K562 (cell line): ENCODE results near the gene PLA2G4F. TPM values are rescaled to one million over a fixed set of nuclear protein-coding genes. Genes with fewer than 3 reads are reported as not detected.
A peak's percentile ranks its signal among the peaks of the same experiment; 100 is the strongest.

Experiments used
- ATAC-seq: fragments of 200-7000 bp; cut with Tn5 transposase; 3 replicates; pipeline ENCODE4 v1.9.1; 2020; ENCODE audit warnings: moderate library complexity
- BruUV-seq: library from RNA; stranded (reverse); fragments of 400-500 nt; replicated peaks from 2 replicates; lab custom pipeline; 2021; lab: Mats Ljungman, UMichigan
- CTCF ChIA-PET: fragments of 300-600 bp; formaldehyde crosslinking; extraction: SDS; loops from one replicate; lab custom pipeline; 2021; ENCODE audit warnings: low intra/inter-chr PET ratio; lab: Yijun Ruan, JAX
- POLR2A ChIA-PET: fragments of 300-600, 350-650 bp; sonication (Branson Sonifier 250); formaldehyde crosslinking; extraction: SDS; loops from one replicate; lab custom pipeline; 2021; ENCODE audit warnings: antibody characterized with exemption, inconsistent platforms; lab: Yijun Ruan, JAX
- DNase-seq, 4 experiments: peaks; one replicate each; pipeline versions ENCODE4 v3.0.0 to v3.0.0-alpha.2; 2011 to 2018; ENCODE audit warnings: low spot score in 3 of 4, mixed read lengths in 3 of 4; ENCODE audit errors: extremely low read depth in 1 of 4
- FAIRE-seq: peaks from 2 replicates; lab custom pipeline; 2011; peaks lifted over from hg19 to GRCh38; lab: Jason Lieb, UNC
- H2AFZ ChIP-seq: 2 replicates; pipeline ENCODE4 v1.6.0; 2011; ENCODE audit warnings: low read depth, low read length, control low read depth, inconsistent platforms
- H3K27ac ChIP-seq: fragments of 200-600 bp; 3 replicates; pipeline ENCODE4 v1.8.0; 2011; ENCODE audit warnings: low read depth, mild to moderate bottlenecking, control low read depth, inconsistent platforms, low read length, moderate library complexity, mixed read lengths; ENCODE audit errors: extremely low read depth
- H3K27me3 ChIP-seq, 2 experiments: fragments of 300-600 bp in 1 of 2; 2 replicates in 1 of 2; 3 replicates in 1 of 2; pipeline versions ENCODE4 v1.6.0 to v1.8.0; 2011; ENCODE audit warnings: inconsistent platforms in 2 of 2, low read length in 2 of 2, mild to moderate bottlenecking in 1 of 2, mixed read lengths in 1 of 2, moderate library complexity in 1 of 2; ENCODE audit not compliant: control insufficient read depth in 2 of 2, insufficient read depth in 2 of 2
- H3K36me3 ChIP-seq: fragments of 300-600 bp; 3 replicates; pipeline ENCODE4 v1.8.0; 2011; ENCODE audit warnings: mild to moderate bottlenecking, low read length, inconsistent platforms; ENCODE audit not compliant: control insufficient read depth, insufficient read depth
- H3K4me1 ChIP-seq, 2 experiments: fragments of 200-600 bp in 1 of 2; replicated peaks in 1 of 2; 2 replicates in 1 of 2; 3 replicates in 1 of 2; pipeline versions ENCODE4 v1.5.1 to v1.8.0; 2011; ENCODE audit warnings: inconsistent platforms in 2 of 2, low read length in 2 of 2, mild to moderate bottlenecking in 1 of 2, mixed read lengths in 1 of 2, moderate library complexity in 1 of 2; ENCODE audit not compliant: control insufficient read depth in 2 of 2, insufficient read depth in 2 of 2
- H3K4me2 ChIP-seq: 2 replicates; pipeline ENCODE4 v1.6.1; 2011; ENCODE audit warnings: low read length, control low read depth, inconsistent platforms, mixed read lengths; ENCODE audit not compliant: insufficient read depth
- H3K4me3 ChIP-seq: fragments of 200-600 bp; sonication (generic), shearing (Covaris generic); 2 replicates; pipeline ENCODE4 v1.5.1; 2016; ENCODE audit warnings: control low read depth, inconsistent platforms
- H3K79me2 ChIP-seq: fragments of 200-600 bp; 3 replicates; pipeline ENCODE4 v1.8.0; 2011; ENCODE audit warnings: low read length, inconsistent platforms; ENCODE audit not compliant: control insufficient read depth, insufficient read depth
- H3K9ac ChIP-seq, 2 experiments: 2 replicates each; pipeline versions ENCODE4 v1.6.0 to v1.6.1; 2011; ENCODE audit warnings: low read depth in 2 of 2, low read length in 2 of 2, control low read depth in 1 of 2, inconsistent platforms in 1 of 2, mild to moderate bottlenecking in 1 of 2, mixed read lengths in 1 of 2; ENCODE audit not compliant: insufficient read depth in 1 of 2
- H3K9me1 ChIP-seq: one replicate; pipeline ENCODE4 v1.6.0; 2011; ENCODE audit warnings: inconsistent platforms, mild to moderate bottlenecking, low read length, moderate library complexity; ENCODE audit not compliant: control insufficient read depth, insufficient read depth
- H3K9me3 ChIP-seq: replicated peaks from 2 replicates; pipeline ENCODE4 v1.5.1; 2011; ENCODE audit warnings: low read depth, low read length, inconsistent platforms; ENCODE audit not compliant: control insufficient read depth, insufficient read depth
- H4K20me1 ChIP-seq: replicated peaks from 2 replicates; pipeline ENCODE4 v1.6.1; 2011; ENCODE audit warnings: low read length, inconsistent platforms, mixed read lengths; ENCODE audit not compliant: control insufficient read depth, insufficient read depth
- ARID2 ChIP-seq: fragments of 450-650 bp; IDR thresholded peaks from 2 replicates; pipeline ENCODE4 v1.6.1; 2017; ENCODE audit warnings: antibody characterized with exemption, mild to moderate bottlenecking
- ATF3 ChIP-seq, 2 experiments: fragments of 450-650 bp in 1 of 2; sonication (generic) in 1 of 2; formaldehyde crosslinking in 1 of 2; IDR thresholded peaks in 1 of 2; conservative IDR thresholded peaks in 1 of 2; 2 replicates each; pipeline versions ENCODE4 v1.6.1 to v1.8.1; 2016 to 2023; ENCODE audit warnings: mild to moderate bottlenecking in 2 of 2, moderate library complexity in 2 of 2, inconsistent platforms in 1 of 2, missing genetic modification reagents in 1 of 2
- CEBPB ChIP-seq: fragments of 450-650 bp; IDR thresholded peaks from 2 replicates; pipeline ENCODE4 v1.6.1; 2016; ENCODE audit warnings: missing genetic modification characterization, missing compliant biosample characterization
- CEBPG ChIP-seq, 3 experiments: fragments of 200-800 bp in 1 of 3; sonication (Bioruptor generic) in 1 of 3; sonication (generic) in 1 of 3; formaldehyde crosslinking in 1 of 3; IDR thresholded peaks in 2 of 3; conservative IDR thresholded peaks in 1 of 3; 2 replicates each; pipeline versions ENCODE4 v1.6.1 to v1.8.0; 2016 to 2022; ENCODE audit warnings: missing compliant biosample characterization in 2 of 3, missing genetic modification characterization in 2 of 3, mild to moderate bottlenecking in 1 of 3, missing genetic modification reagents in 1 of 3
- CTBP1 ChIP-seq: fragments of 450-650 bp; IDR thresholded peaks from 2 replicates; pipeline ENCODE4 v1.6.1; 2016; ENCODE audit warnings: borderline replicate concordance
- ELF4 ChIP-seq: fragments of 450-650 bp; formaldehyde crosslinking; IDR thresholded peaks from 2 replicates; pipeline ENCODE4 v1.4.0; 2022; ENCODE audit warnings: missing genetic modification characterization
- ETV5 ChIP-seq: sonication (generic); formaldehyde crosslinking; IDR thresholded peaks from 2 replicates; pipeline ENCODE4 v1.4.0; 2020; ENCODE audit warnings: low read depth, mild to moderate bottlenecking, missing genetic modification reagents
- FOXP1 ChIP-seq: sonication (generic); formaldehyde crosslinking; IDR thresholded peaks from 2 replicates; pipeline ENCODE4 v1.8.0; 2022; ENCODE audit warnings: mild to moderate bottlenecking, missing genetic modification reagents
- HMG20A ChIP-seq: fragments of 450-650 bp; formaldehyde crosslinking; conservative IDR thresholded peaks from 2 replicates; pipeline ENCODE4 v1.4.0; 2020; ENCODE audit warnings: mild to moderate bottlenecking, mixed read lengths
- MYNN ChIP-seq, 2 experiments: sonication (generic); formaldehyde crosslinking in 1 of 2; IDR thresholded peaks; 2 replicates each; pipeline versions ENCODE4 v1.5.0 to v1.6.1; 2016 to 2020; ENCODE audit warnings: antibody characterized with exemption in 1 of 2, missing genetic modification reagents in 1 of 2
- NR2F6 ChIP-seq: fragments of 450-650 bp; formaldehyde crosslinking; IDR thresholded peaks from 2 replicates; pipeline ENCODE4 v1.4.0; 2020; ENCODE audit warnings: mild to moderate bottlenecking
- RFX1 ChIP-seq: fragments of 450-650 bp; IDR thresholded peaks from 2 replicates; pipeline ENCODE4 v1.6.1; 2016; ENCODE audit warnings: mild to moderate bottlenecking, moderate library complexity
- SMAD3 ChIP-seq: fragments of 450-650 bp; formaldehyde crosslinking; conservative IDR thresholded peaks from 2 replicates; pipeline ENCODE4 v1.4.0; 2020; ENCODE audit warnings: mild to moderate bottlenecking
- SMAD4 ChIP-seq: fragments of 250-450 bp; sonication (Bioruptor Pico); conservative IDR thresholded peaks from 2 replicates; pipeline ENCODE4 v1.8.0; 2021; ENCODE audit warnings: inconsistent platforms, mild to moderate bottlenecking, moderate library complexity
- SOX6 ChIP-seq: fragments of 450-650 bp; IDR thresholded peaks from 2 replicates; pipeline ENCODE4 v1.6.1; 2014; ENCODE audit warnings: mild to moderate bottlenecking
- STAT5B ChIP-seq: fragments of 250-450 bp; sonication (Bioruptor Pico); IDR thresholded peaks from 2 replicates; pipeline ENCODE4 v1.8.0; 2021; ENCODE audit warnings: mild to moderate bottlenecking, inconsistent platforms
- ZNF232 ChIP-seq: sonication (generic); formaldehyde crosslinking; IDR thresholded peaks from 2 replicates; pipeline ENCODE4 v1.8.0; 2022; ENCODE audit warnings: mild to moderate bottlenecking, missing genetic modification reagents
- WGBS: fragments of 100-300 bp; shearing (Covaris generic); methylation state at CpG from one replicate; pipeline ENCODE4 v1.1.6; 2016; ENCODE audit warnings: low coverage, mixed read lengths; ENCODE audit not compliant: insufficient coverage; ENCODE audit errors: missing lambda C conversion rate; 5-methylcytosine and 5-hydroxymethylcytosine counted together
- in situ Hi-C: fragments of 300-500 bp; cut with MboI; formaldehyde crosslinking; loops from 4 replicates; pipeline ENCODE4 v1.15.0; 2018; ENCODE audit warnings: inconsistent platforms, mixed read lengths
- intact Hi-C: fragments of 100-400 bp; cut with micrococcal nuclease; formaldehyde crosslinking; loops from 2 replicates; pipeline ENCODE4 v1.14.2; 2022
- polyA plus RNA-seq, 8 experiments: library from polyadenylated mRNA; depleted of rRNA in 4 of 8; stranded (reverse) in 5 of 8; unstranded in 3 of 8; fragments of >200 nt; fragmentation: Nextera tagmentation in 2 of 8; fragmentation: Illumina TruSeq in 1 of 8; extraction: Ambion mirVana in 2 of 8; extraction: Trizol in 1 of 8; gene quantifications; 2 replicates each; pipeline versions ENCODE4 v1.2.1 to v1.2.3, GENCODE V29; 2011 to 2014; ENCODE audit warnings: inconsistent platforms in 1 of 8, missing spikeins in 1 of 8
- total RNA-seq, 7 experiments: library from RNA; depleted of rRNA in 6 of 7; stranded (reverse); fragments of >200 nt in 6 of 7; fragmentation: Illumina TruSeq in 2 of 7; extraction: Trizol in 2 of 7; gene quantifications; 2 replicates each; pipeline versions ENCODE4 v1.2.1 to v1.2.3, GENCODE V29; 2011 to 2021; ENCODE audit warnings: low replicate concordance in 1 of 7
- TF ChIP-seq, protein P1 (sequence below): fragments of 450-650 bp; conservative IDR thresholded peaks from 2 replicates; pipeline ENCODE4 v1.6.1; 2016; ENCODE audit warnings: missing genetic modification characterization, low read depth, mild to moderate bottlenecking, control low read depth, missing compliant biosample characterization
- TF ChIP-seq, protein P2 (sequence below): sonication (generic); formaldehyde crosslinking; IDR thresholded peaks from 2 replicates; pipeline ENCODE4 v1.8.1; 2023; ENCODE audit warnings: mild to moderate bottlenecking, missing genetic modification reagents, moderate library complexity

PLA2G4F gene
- total and polyA plus RNA-seq, 9 of the 15 experiments (the other 6 are each of a cell fraction or from before 2014, with no cell fraction given): 0.02 TPM; not detected in 8

GRCh38 chr15:42134617-42135245 is 21.7 kb downstream of the PLA2G4F start:
- ATAC-seq (no peak), FAIRE-seq (no peak), DNase-seq (no peak)
- H3K9ac ChIP-seq: no peak overlapping the region
- no peaks in the 10 kb centered on the region for H3K4me1 ChIP-seq
- no peaks in the 10 kb centered on the region for H3K9me3 ChIP-seq
- H3K79me2 ChIP-seq: no peaks in the 10 kb centered on the region
- no peak overlapping the region for H3K27ac ChIP-seq
- H3K36me3 ChIP-seq: no peaks in the 10 kb centered on the region
- no TSS peak for BruUV-seq
- no peaks in the 10 kb centered on the region for H3K9me1 ChIP-seq
- H3K27me3 ChIP-seq: peaks cover 3 to 38% of the 10 kb centered on the region in 2 experiments; a peak in 4 of 5 replicates
- POLR2A ChIA-PET: interaction anchor here (0.7 kb wide), 1 partner anchor 45 kb away, joined by 3 read pairs; no protein-coding TSS in a partner anchor
- H2AFZ ChIP-seq: no peak overlapping the region
- in situ Hi-C loops (loop anchor here (5.0 kb wide), 1 partner anchor 67 kb away; no protein-coding TSS in a partner anchor), intact Hi-C loops (loop anchor here (2.0 to 5.0 kb wide), 4 partner anchors 37 to 253 kb away; no protein-coding TSS in a partner anchor)
- no peak overlapping the region for H3K4me2 ChIP-seq
- H4K20me1 ChIP-seq: 0 out of 2 replicates have a peak, but pooled peaks cover 4% of the 10 kb centered on the region
- CTCF ChIA-PET: interaction anchor here (0.6 to 1.9 kb wide), 6 partner anchors 41 to 145 kb away, joined by 3 to 13 read pairs (median 4); partner anchors contain the start of gene PLA2G4D
- WGBS: 6% methylated on average over 6 of the region's 6 CpGs
- no peak overlapping the region for H3K4me3 ChIP-seq
- TF ChIP-seq CTBP1 (no peak), ATF3 (IDR thresholded peaks at IDR 0.05) (peak; percentile 72; the same call in 1 of the 2 replicates), ATF3 (CRISPR knock-in tag; conservative IDR thresholded peaks at IDR 0.05) (no peak), FOXP1 (no peak), RFX1 (no peak), SOX6 (no peak), ARID2 (no peak), HMG20A (no peak), ZNF232 (CRISPR knock-in tag) (no peak), CEBPG (CRISPR knock-in tag; IDR thresholded peaks at IDR 0.05) (no peak), CEBPG (tag; conservative IDR thresholded peaks at IDR 0.05 in 1 of 2, IDR thresholded peaks at IDR 0.05 in 1 of 2) (peak; percentile 23 to 65; a peak in 2 of 4 replicates), NR2F6 (CRISPR knock-in tag) (no peak), STAT5B (CRISPR knock-in tag) (no peak), ETV5 (no peak), MYNN (IDR thresholded peaks at IDR 0.05) (no peak), MYNN (CRISPR knock-in tag; IDR thresholded peaks at IDR 0.05) (no peak), SMAD4 (no peak), CEBPB (tag) (0 out of 2 replicates have a peak, but pooled peaks have one; percentile 8), ELF4 (CRISPR knock-in tag) (no peak), SMAD3 (CRISPR knock-in tag) (no peak)
- TF ChIP-seq, protein P1, sequence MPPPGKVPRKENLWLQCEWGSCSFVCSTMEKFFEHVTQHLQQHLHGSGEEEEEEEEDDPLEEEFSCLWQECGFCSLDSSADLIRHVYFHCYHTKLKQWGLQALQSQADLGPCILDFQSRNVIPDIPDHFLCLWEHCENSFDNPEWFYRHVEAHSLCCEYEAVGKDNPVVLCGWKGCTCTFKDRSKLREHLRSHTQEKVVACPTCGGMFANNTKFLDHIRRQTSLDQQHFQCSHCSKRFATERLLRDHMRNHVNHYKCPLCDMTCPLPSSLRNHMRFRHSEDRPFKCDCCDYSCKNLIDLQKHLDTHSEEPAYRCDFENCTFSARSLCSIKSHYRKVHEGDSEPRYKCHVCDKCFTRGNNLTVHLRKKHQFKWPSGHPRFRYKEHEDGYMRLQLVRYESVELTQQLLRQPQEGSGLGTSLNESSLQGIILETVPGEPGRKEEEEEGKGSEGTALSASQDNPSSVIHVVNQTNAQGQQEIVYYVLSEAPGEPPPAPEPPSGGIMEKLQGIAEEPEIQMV (tag): no peak
- TF ChIP-seq, protein P2, sequence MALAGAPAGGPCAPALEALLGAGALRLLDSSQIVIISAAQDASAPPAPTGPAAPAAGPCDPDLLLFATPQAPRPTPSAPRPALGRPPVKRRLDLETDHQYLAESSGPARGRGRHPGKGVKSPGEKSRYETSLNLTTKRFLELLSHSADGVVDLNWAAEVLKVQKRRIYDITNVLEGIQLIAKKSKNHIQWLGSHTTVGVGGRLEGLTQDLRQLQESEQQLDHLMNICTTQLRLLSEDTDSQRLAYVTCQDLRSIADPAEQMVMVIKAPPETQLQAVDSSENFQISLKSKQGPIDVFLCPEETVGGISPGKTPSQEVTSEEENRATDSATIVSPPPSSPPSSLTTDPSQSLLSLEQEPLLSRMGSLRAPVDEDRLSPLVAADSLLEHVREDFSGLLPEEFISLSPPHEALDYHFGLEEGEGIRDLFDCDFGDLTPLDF (CRISPR knock-in tag): no peak
